GM12891 (cell line): ENCODE measurements around the gene PCSK6.

Experiments used
- PAX5 ChIP-seq: IDR thresholded peaks from 2 replicates; pipeline ENCODE4 v1.6.1; 2011; ENCODE audit warnings: low read length, moderate library complexity, mild to moderate bottlenecking; ENCODE audit not compliant: insufficient read depth, severe bottlenecking
- POLR2A ChIP-seq: IDR thresholded peaks from 2 replicates; pipeline ENCODE4 v1.6.1; 2011; ENCODE audit warnings: low read depth, low read length, control low read depth
- POLR2AphosphoS5 ChIP-seq: IDR thresholded peaks from 2 replicates; pipeline ENCODE4 v1.6.1; 2011; ENCODE audit warnings: low read depth, low read length, control low read depth
- POU2F2 ChIP-seq: IDR thresholded peaks from 2 replicates; pipeline ENCODE4 v1.6.1; 2011; ENCODE audit warnings: low read depth, mild to moderate bottlenecking, control low read depth, low read length, moderate library complexity
- SPI1 ChIP-seq: IDR thresholded peaks from 2 replicates; pipeline ENCODE4 v1.6.1; 2011; ENCODE audit warnings: low read depth, low read length, control low read depth
- TAF1 ChIP-seq: IDR thresholded peaks from 2 replicates; pipeline ENCODE4 v1.6.1; 2011; ENCODE audit warnings: low read depth, low read length, control low read depth

GRCh38 chr15:101447561-101448071 is 41.9 kb downstream of the PCSK6 start:
- no peak for TF ChIP-seq SPI1
- TF ChIP-seq POLR2A: no peak
- no peak for TF ChIP-seq POLR2AphosphoS5
- TF ChIP-seq POU2F2: no peak
- TF ChIP-seq TAF1: no peak
- TF ChIP-seq PAX5: no peak
